ENCODE measurements around the gene IL20.

The IL20 gene

DNA sequence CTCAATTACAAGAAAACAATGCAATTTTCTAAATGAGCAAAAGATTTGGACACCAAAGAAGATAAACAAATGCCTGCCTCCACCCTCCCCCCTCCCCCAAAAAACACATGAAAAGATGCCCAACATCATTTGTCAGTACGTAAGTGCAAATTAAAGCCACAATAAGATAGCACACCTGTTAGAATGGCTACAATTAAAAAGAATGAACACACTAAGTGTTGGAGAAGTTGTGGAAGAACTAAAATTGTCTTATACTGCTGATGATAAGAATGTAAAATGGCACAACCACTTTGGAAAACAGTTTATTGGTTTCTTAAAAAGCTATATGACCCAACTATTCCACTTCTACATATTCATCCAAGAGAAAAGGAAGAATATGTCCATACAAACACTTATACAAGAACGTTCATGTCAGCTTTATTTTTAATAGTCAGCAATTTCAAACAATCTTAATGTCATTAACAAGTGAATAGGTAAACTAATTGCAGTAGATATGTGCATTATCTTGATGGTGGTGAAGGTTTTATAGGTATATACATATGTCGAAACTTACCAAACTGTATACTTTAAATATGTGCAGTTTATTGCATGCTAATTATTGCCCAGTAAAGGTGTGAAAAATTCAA lies 10.4 kb downstream of the IL20 start:
- Histone ChIP-seq H3K79me2 (ENCODE audit: low read length) (no peaks in the 10 kb centered on the region), H3K27ac (ENCODE audit: low read length) (no peak overlapping the region), H3K9ac (ENCODE audit: low read length) (no peak overlapping the region), H3K4me2 (ENCODE audit: low read length) (no peak overlapping the region), H3K9me3 (ENCODE audit: insufficient read depth, low read length) (peaks cover 30% of the 10 kb centered on the region), H3K36me3 (replicated peaks; ENCODE audit: low read depth, low read length) (peaks cover 6% of the 10 kb centered on the region), H2AFZ (ENCODE audit: low read depth, low read length) (no peak overlapping the region), H3K4me3 (ENCODE audit: low read length) (no peak overlapping the region), H3K4me1 (ENCODE audit: low read length) (no peaks in the 10 kb centered on the region), H4K20me1 (ENCODE audit: insufficient read depth, low read length) (no peaks in the 10 kb centered on the region), H3K27me3 (ENCODE audit: low read depth, low read length) (peaks cover 2% of the 10 kb centered on the region; the same call in 1 of the 2 replicates)
- TF ChIP-seq EZH2phosphoT487 (IDR thresholded peaks at IDR 0.05; ENCODE audit: low read depth) (no peak), CTCF (IDR thresholded peaks at IDR 0.05; ENCODE audit: low read depth, low read length) (no peak)

GRCh38 chr1:206878456-206878855 lies 13.0 kb downstream of the IL20 start:
- no peak overlapping the region for H2AFZ ChIP-seq (ENCODE audit: low read depth, low read length)
- H3K36me3 ChIP-seq (replicated peaks; ENCODE audit: low read depth, low read length), result peaks cover 6% of the 10 kb centered on the region
- no peaks in the 10 kb centered on the region for H3K4me1 ChIP-seq (ENCODE audit: low read length)
- no peak overlapping the region for H3K4me2 ChIP-seq (ENCODE audit: low read length)
- peaks cover 30% of the 10 kb centered on the region for H3K9me3 ChIP-seq (ENCODE audit: insufficient read depth, low read length)
- H4K20me1 ChIP-seq (ENCODE audit: insufficient read depth, low read length), result no peaks in the 10 kb centered on the region
- no peak overlapping the region for H3K9ac ChIP-seq (ENCODE audit: low read length)
- H3K4me3 ChIP-seq (ENCODE audit: low read length), result no peak overlapping the region
- no peak overlapping the region for H3K27ac ChIP-seq (ENCODE audit: low read length)
- TF ChIP-seq EZH2phosphoT487 (IDR thresholded peaks at IDR 0.05; ENCODE audit: low read depth), result no peak
- TF ChIP-seq CTCF (IDR thresholded peaks at IDR 0.05; ENCODE audit: low read depth, low read length), result no peak; the same call in 1 of the 2 replicates
- peaks cover 3% of the 10 kb centered on the region; the same call in 1 of the 2 replicates for H3K27me3 ChIP-seq (ENCODE audit: low read depth, low read length)
- H3K79me2 ChIP-seq (ENCODE audit: low read length), result no peaks in the 10 kb centered on the region

- peaks cover 3% of the 10 kb centered on the region for H3K27me3 ChIP-seq (ENCODE audit: low read depth, low read length)
Observed at GRCh38 chr1:206880314-206880713, 14.9 kb downstream of the IL20 start.

GRCh38 chr1:206882555-206882954 lies 17.1 kb downstream of the IL20 start:
- no peak overlapping the region for H2AFZ ChIP-seq (ENCODE audit: low read depth, low read length)
- H4K20me1 ChIP-seq (ENCODE audit: insufficient read depth, low read length), result no peaks in the 10 kb centered on the region
- H3K9me3 ChIP-seq (ENCODE audit: insufficient read depth, low read length), result peaks cover 19% of the 10 kb centered on the region; the same call in 1 of the 2 replicates
- peaks cover 12% of the 10 kb centered on the region for H3K27me3 ChIP-seq (ENCODE audit: low read depth, low read length)
- no peak overlapping the region for H3K4me2 ChIP-seq (ENCODE audit: low read length)
- no peak overlapping the region for H3K9ac ChIP-seq (ENCODE audit: low read length)
- peak; percentile 29 for TF ChIP-seq CTCF (IDR thresholded peaks at IDR 0.05; ENCODE audit: low read depth, low read length)
- TF ChIP-seq EZH2phosphoT487 (IDR thresholded peaks at IDR 0.05; ENCODE audit: low read depth), result no peak
- no peak overlapping the region for H3K27ac ChIP-seq (ENCODE audit: low read length)
- no peaks in the 10 kb centered on the region for H3K4me1 ChIP-seq (ENCODE audit: low read length)
- H3K79me2 ChIP-seq (ENCODE audit: low read length), result no peaks in the 10 kb centered on the region
- H3K4me3 ChIP-seq (ENCODE audit: low read length), result no peak overlapping the region
- no peaks in the 10 kb centered on the region for H3K36me3 ChIP-seq (replicated peaks; ENCODE audit: low read depth, low read length)

More at GRCh38 chr1:206880314-206880713, 14.9 kb downstream of the IL20 start:
- peaks cover 6% of the 10 kb centered on the region for H3K36me3 ChIP-seq (replicated peaks; ENCODE audit: low read depth, low read length)
- no peak for TF ChIP-seq CTCF (IDR thresholded peaks at IDR 0.05; ENCODE audit: low read depth, low read length)
- no peak for TF ChIP-seq EZH2phosphoT487 (IDR thresholded peaks at IDR 0.05; ENCODE audit: low read depth)
- peaks cover 29% of the 10 kb centered on the region for H3K9me3 ChIP-seq (ENCODE audit: insufficient read depth, low read length)
- H3K4me1 ChIP-seq (ENCODE audit: low read length), result no peaks in the 10 kb centered on the region
- no peak overlapping the region for H3K4me2 ChIP-seq (ENCODE audit: low read length)
- H3K79me2 ChIP-seq (ENCODE audit: low read length), result no peaks in the 10 kb centered on the region
- H3K27ac ChIP-seq (ENCODE audit: low read length), result no peak overlapping the region
- no peak overlapping the region for H3K9ac ChIP-seq (ENCODE audit: low read length)
- H3K4me3 ChIP-seq (ENCODE audit: low read length), result no peak overlapping the region
- no peak overlapping the region for H2AFZ ChIP-seq (ENCODE audit: low read depth, low read length)
- no peaks in the 10 kb centered on the region for H4K20me1 ChIP-seq (ENCODE audit: insufficient read depth, low read length)
